GM11168 (cell line): ENCODE data around the gene GPAT2.
"Not testable (repeated sequence)": the region's sequence is repeated elsewhere in the genome, so short reads cannot be mapped to it uniquely, and the experiment has no call there.

ENCODE experiments used
- in situ Hi-C: fragments of 300-500 bp; cut with MboI; formaldehyde crosslinking; loops from one replicate; pipeline ENCODE4 v1.12.0; 2022; ENCODE audit warnings: low sequenced_read_pairs; ENCODE audit not compliant: unreplicated experiment

The GPAT2 gene

DNA sequence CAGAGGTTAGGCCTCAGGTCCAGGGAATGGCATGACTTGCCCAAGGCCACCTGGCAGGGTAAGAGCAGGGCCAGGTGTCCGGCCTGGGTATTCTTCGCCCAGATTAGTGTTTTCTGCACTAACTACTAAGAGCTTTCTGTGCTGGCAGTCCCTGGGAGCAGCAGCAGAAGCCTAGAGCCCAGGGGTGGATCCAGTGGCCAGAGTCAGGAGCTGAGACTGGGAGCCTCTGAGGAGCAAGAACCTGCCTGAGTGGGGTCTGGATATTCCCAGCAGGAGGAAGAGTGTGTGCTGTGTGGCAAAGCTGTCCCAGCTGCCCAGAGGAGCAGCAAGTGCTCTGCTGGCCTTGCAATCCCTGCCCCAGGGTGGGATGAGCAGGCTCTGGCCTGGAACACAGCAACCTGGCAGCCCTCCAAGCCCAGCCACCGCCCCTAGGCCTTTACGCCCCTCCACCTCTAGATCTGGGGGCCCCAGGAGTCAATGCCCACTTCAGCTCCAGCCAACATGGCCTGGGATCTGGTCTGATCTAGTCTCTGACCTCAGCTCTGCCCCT lies 30.7 kb upstream of the GPAT2 start:
- in situ Hi-C loops = no loop called here

DNA sequence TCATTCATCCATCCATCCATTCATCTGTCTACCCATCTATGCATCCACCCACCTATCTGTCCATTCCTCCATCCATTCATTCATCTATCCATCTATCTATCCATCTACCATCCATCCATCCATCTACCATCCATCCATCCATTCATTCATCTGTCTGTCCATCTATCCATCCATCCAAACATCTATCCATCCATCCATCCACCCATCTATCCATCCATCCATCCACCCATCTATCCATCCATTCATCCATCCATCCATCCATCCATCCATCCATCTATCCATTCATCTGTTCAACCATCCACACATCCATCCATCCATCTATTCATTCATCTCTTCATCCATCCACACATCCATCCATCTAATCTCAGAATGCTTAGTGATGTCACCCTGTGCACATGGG lies 30.0 kb upstream of the GPAT2 start:
- in situ Hi-C loops = loop anchor here (5.0 kb wide), 1 partner anchor 1553 kb away; no protein-coding TSS in a partner anchor

DNA sequence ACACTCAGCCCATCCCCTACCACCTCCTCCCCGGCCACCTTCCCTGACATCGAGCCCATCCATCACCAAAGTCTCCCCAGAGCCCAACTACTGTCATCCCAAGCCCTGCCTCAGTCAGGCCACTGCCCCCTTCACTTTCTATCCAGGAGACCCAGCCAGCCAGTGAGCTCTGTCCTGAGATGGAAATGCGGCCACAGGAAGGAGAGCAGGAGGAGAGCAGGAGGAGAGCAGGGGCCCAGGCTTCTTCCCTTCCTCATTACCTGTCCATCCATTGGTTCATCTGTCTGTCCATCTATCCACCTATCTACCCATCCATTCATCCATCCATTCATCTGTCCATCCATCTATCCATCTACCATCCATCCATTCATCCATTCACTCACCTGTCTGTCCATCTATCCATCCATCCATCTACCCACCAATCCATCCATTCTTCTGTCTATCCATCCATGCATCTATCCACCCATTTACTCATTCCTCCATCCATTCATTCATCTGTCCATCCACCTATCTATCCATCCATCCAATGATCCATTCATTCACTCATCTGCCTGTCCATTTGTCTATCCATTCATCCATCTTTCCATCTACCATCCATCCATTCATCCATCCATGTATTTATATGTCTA lies 29.4 kb upstream of the GPAT2 start:
- in situ Hi-C loops = loop anchor here (5.0 kb wide), 1 partner anchor 1553 kb away; no protein-coding TSS in a partner anchor

DNA sequence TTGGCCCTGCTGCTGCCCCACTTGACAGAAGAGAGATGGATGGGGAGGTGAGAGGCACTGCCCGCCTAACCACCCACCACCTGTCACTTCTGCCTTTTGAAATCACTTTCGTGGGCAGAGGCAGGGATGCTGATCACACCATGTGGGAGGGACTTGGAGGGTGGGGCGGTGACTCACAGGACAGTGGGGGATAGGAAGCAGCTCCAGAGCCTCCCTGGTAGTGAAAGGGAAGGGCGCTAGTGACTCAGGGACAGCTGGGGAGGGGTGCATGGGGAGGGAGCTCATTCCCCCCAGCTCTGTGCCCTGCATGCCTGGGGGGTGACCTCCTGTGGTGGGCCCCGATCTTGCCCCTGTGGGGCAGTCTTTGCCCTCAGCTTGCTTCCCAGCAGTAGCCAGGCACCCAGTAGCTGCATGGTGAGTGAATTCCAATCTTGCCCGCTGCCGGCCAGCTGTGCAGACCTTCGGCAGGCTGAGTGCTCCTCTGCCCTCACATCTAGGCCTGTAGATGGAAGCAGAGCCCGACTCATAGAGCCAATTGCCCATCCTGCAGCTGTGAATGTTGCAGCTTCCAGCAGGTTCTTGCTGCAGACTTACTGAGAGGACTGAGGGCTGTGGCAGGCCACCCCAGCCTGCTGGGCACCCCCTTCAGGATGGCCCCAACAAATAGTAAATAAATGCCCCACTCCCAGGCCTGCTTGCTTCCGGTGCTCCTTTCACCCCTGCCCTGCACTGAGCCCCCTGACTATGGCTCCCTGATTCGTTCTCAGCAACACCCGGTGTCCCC lies 28.6 kb upstream of the GPAT2 start:
- in situ Hi-C loops = loop anchor here (5.0 kb wide), 1 partner anchor 1554 kb away; no protein-coding TSS in a partner anchor

DNA sequence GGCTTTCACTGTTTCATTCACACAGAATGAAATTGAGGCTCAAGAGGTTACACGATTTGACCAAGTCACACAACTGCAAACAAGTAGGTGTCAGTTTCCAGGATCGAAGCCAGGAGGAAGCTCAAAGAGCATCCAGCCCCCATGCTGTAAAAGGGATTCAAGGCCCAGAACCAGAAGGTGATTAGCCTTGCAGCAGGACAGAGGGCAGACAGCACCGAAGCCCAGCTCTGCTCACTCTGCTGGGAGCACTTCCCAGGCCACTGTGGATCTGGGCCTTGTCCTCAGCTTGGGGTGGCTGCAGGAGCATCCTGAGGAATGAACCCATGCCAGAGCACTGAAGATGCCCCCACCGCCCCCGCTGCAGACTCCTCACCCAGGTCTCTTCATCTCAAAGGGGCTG lies 27.8 kb upstream of the GPAT2 start:
- in situ Hi-C loops = loop anchor here (5.0 kb wide), 1 partner anchor 1555 kb away; no protein-coding TSS in a partner anchor

DNA sequence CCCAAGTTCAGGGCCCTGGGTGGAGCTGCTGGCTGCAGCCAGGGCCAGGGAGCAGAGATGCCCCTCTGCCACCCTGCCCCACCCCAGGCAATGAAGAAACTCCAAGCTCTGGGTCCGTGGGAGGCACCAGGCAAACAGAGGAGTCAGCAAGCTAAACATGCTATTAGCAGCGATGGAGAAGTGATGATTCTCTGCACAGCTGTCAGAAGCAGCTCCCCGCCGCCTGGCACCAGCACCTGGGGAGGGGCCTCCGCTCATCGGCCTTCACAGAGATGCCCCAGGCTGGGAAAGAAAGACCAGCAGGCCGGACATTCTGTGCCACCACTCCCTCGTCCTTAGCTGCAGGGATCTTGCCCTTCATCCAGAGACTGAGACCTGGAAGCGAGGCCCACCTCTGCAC lies 27.2 kb upstream of the GPAT2 start:
- in situ Hi-C loops = loop anchor here (5.0 kb wide), 1 partner anchor 1555 kb away; no protein-coding TSS in a partner anchor

DNA sequence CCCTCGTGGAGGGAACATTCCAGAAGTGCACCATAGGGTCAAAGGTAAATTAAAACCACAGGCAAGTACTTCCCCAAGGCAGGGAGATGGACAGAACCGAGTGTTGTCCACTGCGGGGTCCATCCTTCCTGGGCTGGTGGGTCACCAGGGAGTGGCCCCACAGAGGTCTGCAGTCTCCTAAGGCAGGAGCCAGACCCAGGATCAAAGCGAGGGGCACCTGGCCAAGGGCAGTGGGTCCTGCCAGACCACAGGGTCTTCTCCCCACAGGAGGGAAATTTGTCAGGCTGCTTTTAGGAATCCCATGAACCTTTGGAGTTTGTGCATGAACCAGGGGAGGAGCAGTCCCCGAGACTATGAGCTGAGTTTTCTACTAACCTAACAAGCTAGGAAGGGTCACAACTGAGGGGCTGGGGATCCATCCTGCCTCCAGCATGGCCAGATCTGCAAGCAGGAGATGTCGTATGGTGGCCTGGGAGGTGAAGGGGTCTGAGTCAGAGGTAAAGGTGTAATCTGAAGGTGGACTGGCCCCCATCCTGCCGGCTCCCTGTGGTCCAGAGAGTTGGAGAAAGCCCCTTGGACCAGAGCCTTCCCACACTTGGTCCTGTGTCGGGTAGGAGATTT lies 26.6 kb upstream of the GPAT2 start:
- in situ Hi-C loops = loop anchor here (5.0 kb wide), 1 partner anchor 1556 kb away; no protein-coding TSS in a partner anchor

DNA sequence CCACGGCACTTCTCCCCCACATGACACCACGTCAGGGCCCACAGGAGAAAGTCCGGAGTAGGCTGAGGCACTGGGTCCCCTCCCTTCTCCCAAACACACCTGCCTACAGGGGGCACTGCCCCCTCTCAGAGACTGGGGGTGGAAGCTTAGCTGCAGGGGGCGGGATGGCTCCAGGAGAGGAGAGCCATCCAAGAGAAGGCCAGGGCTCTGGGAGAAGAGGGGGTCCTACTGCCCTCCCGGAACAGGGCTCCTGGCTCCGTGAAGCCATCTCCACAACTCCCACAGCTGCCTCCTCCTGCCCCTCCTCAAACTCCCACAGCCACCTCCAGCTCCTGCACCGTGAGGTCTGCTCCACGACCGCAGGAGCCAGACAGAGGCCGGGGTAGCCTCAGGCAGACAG lies 25.6 kb upstream of the GPAT2 start:
- in situ Hi-C loops = loop anchor here (5.0 kb wide), 1 partner anchor 1557 kb away; no protein-coding TSS in a partner anchor

DNA sequence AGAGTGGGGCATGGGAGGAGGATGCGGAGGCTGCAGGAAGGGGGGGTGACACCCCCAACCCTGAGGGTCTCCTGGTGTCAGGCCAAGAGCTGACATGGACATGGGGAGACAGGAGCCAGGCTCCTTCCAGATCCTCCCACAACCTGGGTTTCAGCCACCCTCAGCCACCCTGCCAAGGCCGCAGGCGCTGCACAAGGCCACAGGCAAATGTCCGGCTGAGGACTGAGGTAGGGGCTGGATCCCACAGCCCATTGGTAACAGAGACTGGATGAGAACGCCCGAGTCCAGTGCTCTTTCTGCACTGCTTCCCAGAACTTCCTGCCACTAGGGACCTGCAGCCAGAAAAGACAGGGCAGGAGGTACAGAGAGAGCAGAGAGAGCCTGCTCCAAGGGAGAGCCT lies 24.7 kb upstream of the GPAT2 start:
- in situ Hi-C loops = not testable (repeated sequence)

DNA sequence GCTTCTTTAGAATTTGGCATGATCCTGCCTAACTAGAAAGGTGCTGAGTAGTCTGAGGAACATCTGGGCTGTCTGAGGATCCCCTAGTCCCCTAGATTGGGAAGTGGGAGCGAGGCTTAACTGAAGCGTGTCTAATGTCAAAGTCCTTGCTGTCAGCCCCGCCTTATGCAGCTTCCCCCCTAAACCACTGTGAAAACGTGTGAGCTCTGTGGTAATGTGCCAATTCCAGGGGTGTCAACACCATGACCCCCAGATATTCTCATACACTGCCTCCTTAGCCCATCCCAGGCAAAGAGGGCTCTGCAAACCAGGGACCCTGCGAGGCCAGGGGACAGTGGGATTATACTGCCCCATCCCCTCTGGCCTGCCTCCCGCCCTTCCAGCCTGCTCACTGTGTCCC lies 21.1 kb upstream of the GPAT2 start:
- in situ Hi-C loops = not testable (repeated sequence)

DNA sequence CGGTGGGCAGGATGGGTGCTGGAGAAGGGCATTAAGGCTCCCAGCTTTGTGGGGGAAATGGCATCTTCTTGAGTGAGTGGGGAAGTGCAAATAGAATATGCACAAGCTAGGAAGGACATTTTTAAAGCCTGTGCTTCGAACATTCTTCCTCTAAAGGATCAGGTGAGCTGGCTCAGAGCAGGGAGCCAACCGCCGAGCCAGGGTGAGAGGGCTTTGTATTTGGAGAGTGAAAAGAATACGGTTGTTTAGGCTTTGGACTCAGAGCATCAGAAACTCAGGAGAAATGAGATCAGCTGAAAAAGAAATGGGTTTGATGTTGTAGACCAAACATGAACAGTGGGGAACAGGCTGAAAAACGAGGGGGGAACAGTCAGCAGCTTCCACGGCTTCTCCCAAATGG lies 19.8 kb upstream of the GPAT2 start:
- in situ Hi-C loops = not testable (repeated sequence)

DNA sequence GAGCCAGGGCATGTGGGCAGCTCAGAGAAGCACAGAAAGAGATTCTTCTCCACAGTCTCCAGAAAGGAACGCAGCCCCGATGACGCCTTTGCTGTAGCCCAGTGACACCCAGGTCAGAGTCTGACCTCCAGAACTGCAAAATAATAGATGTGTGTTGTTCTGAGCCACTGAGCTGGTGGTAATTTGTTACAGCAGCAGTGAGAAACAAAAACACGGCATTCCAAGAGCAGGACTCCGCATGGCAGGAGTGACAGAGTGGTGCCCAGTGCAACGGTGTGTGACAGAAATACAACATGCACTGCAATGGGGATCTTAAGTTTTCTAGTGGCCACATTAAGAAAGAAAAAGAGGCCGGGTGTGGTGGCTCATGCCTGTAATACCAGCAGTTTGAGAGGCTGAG lies 18.7 kb upstream of the GPAT2 start:
- in situ Hi-C loops = not testable (repeated sequence)

DNA sequence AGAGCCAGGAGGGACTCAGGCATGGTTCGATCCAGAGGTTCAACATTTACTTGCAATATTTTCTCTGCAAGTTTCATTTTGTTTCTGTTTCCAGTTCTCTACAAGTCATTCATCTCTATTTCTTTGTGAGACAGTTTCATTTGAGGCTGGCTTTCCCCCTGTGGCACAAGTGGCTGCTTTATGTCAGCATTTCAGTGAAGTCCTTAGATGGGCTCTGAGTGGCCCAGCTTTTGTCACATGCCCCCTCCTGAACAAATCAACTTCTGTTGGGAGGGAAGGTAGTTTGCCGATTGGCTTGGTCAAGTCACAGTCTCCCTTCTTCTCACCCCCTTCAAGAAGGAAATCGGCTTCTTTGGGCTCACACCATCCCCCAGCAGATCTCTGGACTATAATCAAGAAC lies 17.9 kb upstream of the GPAT2 start:
- in situ Hi-C loops = not testable (repeated sequence)

DNA sequence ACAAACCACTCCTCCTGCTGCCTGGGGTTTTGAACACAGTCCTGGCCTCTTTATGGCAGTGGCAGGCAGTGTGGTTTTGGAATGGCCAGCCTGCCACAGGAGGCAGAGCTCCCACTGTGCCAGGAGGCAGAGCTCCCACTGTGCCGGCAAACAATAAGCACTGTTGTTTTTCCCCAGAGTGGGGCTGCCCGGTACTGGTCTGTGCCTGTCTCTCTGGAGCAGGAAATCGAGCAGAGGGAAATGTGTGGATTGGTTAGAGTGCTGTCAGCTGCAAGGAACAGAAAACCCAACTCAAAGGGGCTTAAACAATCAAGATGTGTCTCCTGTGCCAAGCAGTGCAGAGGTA lies 15.2 kb upstream of the GPAT2 start:
- in situ Hi-C loops = not testable (repeated sequence)

DNA sequence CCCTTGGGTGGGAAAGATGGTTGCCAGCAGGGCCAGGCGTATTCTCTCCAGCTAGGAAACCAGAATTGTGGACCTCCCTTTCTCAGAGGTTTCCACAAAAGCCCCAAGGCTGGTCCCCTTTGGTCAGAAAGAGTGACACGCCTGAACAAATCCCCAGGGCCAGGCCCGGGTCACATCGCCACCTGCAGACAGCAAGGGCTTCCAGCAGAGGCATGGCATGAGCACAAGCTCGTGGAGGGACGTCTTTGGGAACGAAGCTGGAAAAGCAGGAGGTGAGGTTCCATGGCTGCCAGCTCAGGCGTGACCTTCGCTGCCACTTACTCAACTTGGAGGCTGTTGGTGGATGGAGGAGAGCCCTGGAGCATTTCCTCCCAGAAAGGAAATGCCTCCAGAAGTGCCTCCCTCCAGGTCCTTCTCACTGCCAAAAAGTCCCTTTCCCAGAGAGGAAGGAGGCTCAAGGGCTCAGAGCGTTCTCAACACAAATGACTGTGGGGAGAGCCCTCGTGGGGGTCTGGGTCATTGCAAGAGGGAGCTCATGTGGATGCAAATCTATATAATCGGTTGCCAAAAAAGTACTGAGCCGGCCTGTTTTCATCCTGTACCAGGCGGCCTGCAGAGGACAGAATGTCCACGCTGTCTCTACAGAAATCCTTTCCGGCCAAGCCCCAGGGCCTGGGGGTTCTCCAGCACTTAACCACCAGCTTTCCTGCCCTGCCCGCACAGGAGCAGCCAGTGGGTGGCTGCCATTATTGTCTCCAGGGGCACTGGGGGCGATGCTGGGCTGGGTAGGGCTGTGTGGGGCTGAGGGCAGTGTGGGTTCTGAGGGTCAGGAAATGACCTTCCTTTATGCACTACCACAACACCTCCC lies 14.6 kb upstream of the GPAT2 start:
- in situ Hi-C loops = not testable (repeated sequence)

DNA sequence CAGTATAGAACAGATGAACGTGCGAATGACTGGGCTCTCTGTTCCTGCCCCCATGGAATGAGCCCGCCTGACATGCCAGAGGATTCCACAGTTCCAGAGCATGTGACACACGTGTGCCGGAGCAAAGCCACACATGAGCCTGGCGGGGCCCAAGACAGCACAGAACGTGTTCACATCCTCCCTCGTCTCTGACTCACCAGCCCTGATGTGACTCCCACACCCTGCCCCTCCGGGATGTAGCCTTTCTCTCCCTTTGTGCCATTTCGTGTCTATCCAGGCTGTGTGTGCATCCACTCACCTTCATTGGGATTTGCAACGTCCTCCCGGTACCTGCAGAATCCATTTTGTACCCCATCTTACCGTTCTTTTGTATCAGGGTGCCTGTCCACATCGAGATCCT lies 838 bp upstream of the GPAT2 start:
- in situ Hi-C loops = not testable (repeated sequence)

DNA sequence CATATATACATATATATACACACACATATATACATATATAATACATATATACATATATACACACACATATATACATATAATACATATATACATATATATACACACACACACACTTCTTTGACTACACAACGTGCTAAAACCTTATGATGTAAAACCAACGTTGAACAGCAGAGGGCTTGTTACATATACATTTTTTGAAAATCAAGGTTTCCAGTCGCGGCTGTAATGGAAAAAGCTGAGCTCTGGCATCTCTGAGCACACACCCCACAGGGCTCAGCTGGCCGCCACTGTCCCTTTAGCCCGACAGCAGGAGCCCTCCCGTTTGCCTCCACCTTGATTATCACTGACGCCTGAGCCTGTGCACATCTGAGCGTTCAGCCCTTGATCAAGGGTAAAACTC lies 719 bp downstream of the GPAT2 start:
- in situ Hi-C loops = not testable (repeated sequence)

DNA sequence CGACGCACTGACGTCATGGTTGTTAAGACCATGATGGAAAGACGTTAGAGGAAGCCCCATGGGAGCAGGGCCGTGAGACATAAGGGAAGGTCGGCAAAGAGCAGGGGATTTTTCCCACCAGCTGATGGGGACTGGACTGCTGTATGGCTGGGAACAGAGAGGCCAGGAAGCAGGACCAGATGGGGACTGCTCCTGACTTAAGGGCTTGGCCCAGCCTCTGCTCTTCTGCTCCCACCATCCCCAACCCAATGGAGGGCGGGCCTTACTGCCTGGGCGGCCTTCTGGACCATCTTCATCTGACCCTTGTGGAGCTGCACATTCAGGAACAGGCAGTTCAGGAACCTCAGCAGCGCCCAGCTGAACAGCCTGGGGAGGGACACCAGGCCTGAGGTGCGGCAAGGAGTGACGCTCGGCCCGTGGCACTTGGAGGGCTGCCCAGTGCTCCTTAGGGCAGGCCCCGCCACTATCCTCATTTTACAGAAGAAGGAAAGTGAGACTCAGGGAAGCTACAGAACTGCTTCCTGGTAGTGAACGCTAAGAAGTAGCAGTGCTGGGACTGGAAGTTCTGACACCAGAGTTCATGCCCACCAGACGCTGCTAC lies 6.9 kb downstream of the GPAT2 start:
- in situ Hi-C loops = loop anchor here (10.0 kb wide), 1 partner anchor 233 kb away; no protein-coding TSS in a partner anchor

DNA sequence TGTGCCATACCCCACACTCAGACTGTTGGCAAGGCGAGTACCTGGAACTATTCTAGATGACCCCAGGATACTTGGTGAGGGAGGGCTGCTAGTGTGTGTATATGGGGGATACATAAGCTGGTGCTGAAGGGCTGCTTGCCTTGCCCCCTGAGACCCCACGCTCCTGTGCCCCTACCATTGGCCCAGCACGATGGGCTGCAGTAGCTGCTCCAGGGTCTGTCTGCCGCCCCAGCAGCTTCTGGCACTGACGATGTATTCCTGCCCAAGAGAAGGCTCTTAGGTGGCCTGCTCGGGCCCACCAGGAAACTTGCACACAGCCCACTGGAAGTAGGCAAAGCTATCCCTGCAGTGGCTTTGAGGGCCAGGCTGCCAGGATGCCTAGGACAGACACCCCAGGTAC lies 9.0 kb downstream of the GPAT2 start:
- in situ Hi-C loops = loop anchor here (10.0 kb wide), 1 partner anchor 231 kb away; no protein-coding TSS in a partner anchor

DNA sequence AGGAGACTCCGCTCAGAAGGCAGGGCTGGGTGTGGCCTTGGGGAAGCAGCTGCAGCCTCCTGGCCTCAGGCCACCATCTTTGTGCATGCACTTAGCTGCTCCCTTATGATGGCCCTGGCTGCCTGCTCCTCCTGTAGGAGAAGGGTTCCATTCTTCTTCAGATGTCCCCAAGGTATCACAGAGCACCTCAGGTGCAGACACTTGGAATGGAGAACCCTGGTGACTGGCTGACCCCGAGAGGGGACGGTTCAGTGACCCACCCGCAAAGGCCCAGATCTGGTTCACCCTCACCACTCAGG lies 9.6 kb downstream of the GPAT2 start:
- in situ Hi-C loops = loop anchor here (10.0 kb wide), 1 partner anchor 230 kb away; no protein-coding TSS in a partner anchor
